IMR-90 (cell line): ENCODE data around the gene DLX1. TPM values are rescaled to one million over a fixed set of nuclear protein-coding genes. Genes with fewer than 3 reads are reported as not detected.

Experiments
- ATAC-seq: fragments of 200-7000 bp; cut with Tn5 transposase; 2 replicates; pipeline ENCODE4 v1.9.1; 2020; ENCODE audit warnings: low read depth, mild to moderate bottlenecking, moderate library complexity
- BruUV-seq: library from RNA; stranded (reverse); fragments of 400-500 nt; replicated peaks from 2 replicates; lab custom pipeline; 2021; lab: Mats Ljungman, UMichigan
- CTCF ChIA-PET: fragments of 300-600 bp; formaldehyde crosslinking; extraction: SDS; loops from one replicate; lab custom pipeline; 2021; ENCODE audit warnings: antibody characterized with exemption; lab: Yijun Ruan, JAX
- POLR2A ChIA-PET: fragments of 300-600 bp; sonication (Branson Sonifier 250); formaldehyde crosslinking; loops from one replicate; lab custom pipeline; 2022; ENCODE audit warnings: antibody characterized with exemption; ENCODE audit not compliant: unreplicated experiment; lab: Charles Lee
- DNase-seq: peaks from one replicate; pipeline ENCODE4 v3.0.0; 2013
- H2AFZ ChIP-seq: replicated peaks from 2 replicates; pipeline ENCODE3; 2013; ENCODE audit warnings: low read length, mild to moderate bottlenecking; ENCODE audit not compliant: poor library complexity
- H2AK5ac ChIP-seq: 2 replicates; pipeline ENCODE4 v1.6.1; 2013; ENCODE audit warnings: low read depth, low read length, inconsistent platforms
- H2AK9ac ChIP-seq: replicated peaks from 2 replicates; pipeline ENCODE3; 2013; ENCODE audit warnings: mild to moderate bottlenecking, low read depth, low read length, moderate library complexity; ENCODE audit not compliant: poor library complexity
- H2BK120ac ChIP-seq: 2 replicates; pipeline ENCODE4 v1.6.1; 2013; ENCODE audit warnings: low read depth, low read length, inconsistent platforms
- H2BK15ac ChIP-seq: 3 replicates; pipeline ENCODE4 v1.6.1; 2013; ENCODE audit warnings: low read depth, low read length, inconsistent platforms
- H2BK20ac ChIP-seq: 2 replicates; pipeline ENCODE4 v1.6.1; 2013; ENCODE audit warnings: low read depth, mild to moderate bottlenecking, inconsistent platforms, low read length, moderate library complexity
- H2BK5ac ChIP-seq: 2 replicates; pipeline ENCODE4 v1.6.1; 2013; ENCODE audit warnings: mild to moderate bottlenecking, low read depth, low read length, inconsistent platforms; ENCODE audit not compliant: poor library complexity, severe bottlenecking
- H3K14ac ChIP-seq: replicated peaks from 2 replicates; pipeline ENCODE4 v1.6.1; 2013; ENCODE audit warnings: low read depth, low read length, inconsistent platforms
- H3K18ac ChIP-seq: 2 replicates; pipeline ENCODE4 v1.6.1; 2013; ENCODE audit warnings: low read depth, low read length, control low read depth
- H3K23ac ChIP-seq: 2 replicates; pipeline ENCODE4 v1.6.1; 2013; ENCODE audit warnings: low read depth, low read length, inconsistent platforms
- H3K27ac ChIP-seq: 2 replicates; pipeline ENCODE4 v1.5.1; 2013; ENCODE audit warnings: mild to moderate bottlenecking, control low read depth, low read length; ENCODE audit not compliant: insufficient read depth
- H3K27me3 ChIP-seq: 2 replicates; pipeline ENCODE4 v1.6.1; 2013; ENCODE audit warnings: low read length; ENCODE audit not compliant: control insufficient read depth, insufficient read depth
- H3K36me3 ChIP-seq: 2 replicates; pipeline ENCODE4 v1.6.1; 2013; ENCODE audit warnings: low read length, mixed read lengths; ENCODE audit not compliant: control insufficient read depth, insufficient read depth
- H3K4ac ChIP-seq: 2 replicates; pipeline ENCODE4 v1.6.1; 2013; ENCODE audit warnings: low read depth, low read length, inconsistent platforms
- H3K4me1 ChIP-seq: 2 replicates; pipeline ENCODE4 v1.6.1; 2013; ENCODE audit warnings: low read length, mixed read lengths; ENCODE audit not compliant: control insufficient read depth, insufficient read depth
- H3K4me2 ChIP-seq: 2 replicates; pipeline ENCODE4 v1.6.1; 2013; ENCODE audit warnings: low read depth, mild to moderate bottlenecking, control low read depth, low read length, moderate library complexity
- H3K4me3 ChIP-seq: 2 replicates; pipeline ENCODE4 v1.5.1; 2013; ENCODE audit warnings: low read depth, mild to moderate bottlenecking, control low read depth, low read length, moderate library complexity; ENCODE audit not compliant: insufficient read depth
- H3K56ac ChIP-seq: 2 replicates; pipeline ENCODE4 v1.6.1; 2013; ENCODE audit warnings: low read length, inconsistent platforms; ENCODE audit not compliant: insufficient read depth; ENCODE audit errors: extremely low read depth
- H3K79me1 ChIP-seq, 2 experiments: 2 replicates each; pipeline ENCODE4 v1.6.1; 2013; ENCODE audit warnings: low read length in 2 of 2, inconsistent platforms in 1 of 2, low read depth in 1 of 2
- H3K9ac ChIP-seq: 2 replicates; pipeline ENCODE4 v1.6.1; 2013; ENCODE audit warnings: low read depth, low read length, control low read depth
- H3K9me1 ChIP-seq: 2 replicates; pipeline ENCODE4 v1.6.1; 2013; ENCODE audit warnings: low read length, inconsistent platforms; ENCODE audit not compliant: insufficient read depth
- H3K9me3 ChIP-seq: 2 replicates; pipeline ENCODE4 v1.6.1; 2013; ENCODE audit warnings: low read length; ENCODE audit not compliant: control insufficient read depth, insufficient read depth
- H4K20me1 ChIP-seq: 2 replicates; pipeline ENCODE4 v1.6.1; 2013; ENCODE audit warnings: low read length, inconsistent platforms; ENCODE audit not compliant: insufficient read depth
- H4K5ac ChIP-seq: 2 replicates; pipeline ENCODE4 v1.6.1; 2013; ENCODE audit warnings: mild to moderate bottlenecking, low read depth, low read length, control low read depth
- H4K8ac ChIP-seq, 2 experiments: 2 replicates each; pipeline ENCODE4 v1.6.1; 2013; ENCODE audit warnings: low read depth in 2 of 2, low read length in 2 of 2, control low read depth in 1 of 2, inconsistent platforms in 1 of 2
- H4K91ac ChIP-seq: 2 replicates; pipeline ENCODE4 v1.6.1; 2013; ENCODE audit warnings: low read depth, low read length, inconsistent platforms; ENCODE audit not compliant: insufficient read depth
- BHLHE40 ChIP-seq: fragments of 150-350 bp; IDR thresholded peaks from 2 replicates; pipeline ENCODE4 v1.6.1; 2016; ENCODE audit warnings: mild to moderate bottlenecking, low read depth, low read length
- CEBPB ChIP-seq: IDR thresholded peaks from 2 replicates; pipeline ENCODE4 v1.6.1; 2012; ENCODE audit warnings: low read depth, low read length, improper control_type of control experiment
- CHD1 ChIP-seq: IDR thresholded peaks from 2 replicates; pipeline ENCODE4 v1.6.1; 2012; ENCODE audit warnings: low read depth, low read length, improper control_type of control experiment
- FOS ChIP-seq: fragments of 150-350 bp; IDR thresholded peaks from 2 replicates; pipeline ENCODE4 v1.6.1; 2016; ENCODE audit warnings: low read depth, low read length
- MAFK ChIP-seq: IDR thresholded peaks from 2 replicates; pipeline ENCODE4 v1.6.1; 2012; ENCODE audit warnings: low read depth, low read length, improper control_type of control experiment
- MAZ ChIP-seq: IDR thresholded peaks from 2 replicates; pipeline ENCODE4 v1.6.1; 2012; ENCODE audit warnings: low read depth, mild to moderate bottlenecking, low read length, improper control_type of control experiment, moderate library complexity, borderline replicate concordance
- MXI1 ChIP-seq: IDR thresholded peaks from 2 replicates; pipeline ENCODE4 v1.6.1; 2012; ENCODE audit warnings: low read depth, mild to moderate bottlenecking, low read length, moderate library complexity, borderline replicate concordance
- NFE2L2 ChIP-seq: fragments of 150-350 bp; IDR thresholded peaks from 2 replicates; pipeline ENCODE4 v1.6.1; 2016; ENCODE audit warnings: low read depth, mild to moderate bottlenecking, low read length
- POLR2A ChIP-seq: IDR thresholded peaks from 2 replicates; pipeline ENCODE4 v1.6.1; 2012; ENCODE audit warnings: mild to moderate bottlenecking, low read depth, low read length
- RAD21 ChIP-seq: IDR thresholded peaks from 2 replicates; pipeline ENCODE4 v1.6.1; 2012; ENCODE audit warnings: low read length, improper control_type of control experiment
- RCOR1 ChIP-seq: IDR thresholded peaks from 2 replicates; pipeline ENCODE4 v1.6.1; 2012; ENCODE audit warnings: mild to moderate bottlenecking, low read length, improper control_type of control experiment; ENCODE audit not compliant: insufficient replicate concordance
- RFX5 ChIP-seq: IDR thresholded peaks from 2 replicates; pipeline ENCODE4 v1.8.0; 2012; ENCODE audit warnings: low read depth, mild to moderate bottlenecking, low read length, moderate library complexity
- SMC3 ChIP-seq: fragments of 150-350 bp; IDR thresholded peaks from 2 replicates; pipeline ENCODE4 v1.6.1; 2016; ENCODE audit warnings: low read depth, mild to moderate bottlenecking, antibody characterized with exemption, low read length, moderate library complexity
- dilution Hi-C: fragments of 300-500 bp; cut with HindIII; formaldehyde crosslinking; loops from one replicate; pipeline ENCODE4 v1.14.3; 2018; ENCODE audit warnings: low sequenced_read_pairs; ENCODE audit not compliant: unreplicated experiment
- in situ Hi-C: fragments of 300-500 bp; cut with MboI; formaldehyde crosslinking; loops from 3 replicates; pipeline ENCODE4 v1.14.3; 2019; ENCODE audit warnings: low sequenced_read_pairs, inconsistent platforms, mixed read lengths
- intact Hi-C: fragments of 100-400 bp; cut with micrococcal nuclease; formaldehyde crosslinking; loops from 2 replicates; pipeline ENCODE4 v1.10.0; 2022
- polyA plus RNA-seq, 3 experiments: library from polyadenylated mRNA; depleted of rRNA; stranded (reverse); fragments of >200 nt; gene quantifications; 2 replicates each; pipeline ENCODE4 v1.2.3, GENCODE V29; 2012; ENCODE audit warnings: low replicate concordance in 1 of 3
- total RNA-seq: library from RNA; depleted of rRNA; stranded (reverse); fragments of >200 nt; gene quantifications from 2 replicates; pipeline ENCODE4 v1.2.3, GENCODE V29; 2012
- TF ChIP-seq, protein P1 (sequence below): fragments of 150-350 bp; IDR thresholded peaks from 2 replicates; pipeline ENCODE4 v1.6.1; 2017; ENCODE audit warnings: mild to moderate bottlenecking, antibody characterized with exemption, low read length, low read depth
- TF ChIP-seq, protein P2 (sequence below): conservative IDR thresholded peaks from 2 replicates; pipeline ENCODE4 v1.5.1; 2012; ENCODE audit warnings: mild to moderate bottlenecking, low read depth, low read length, improper control_type of control experiment
- TF ChIP-seq, protein P3 (sequence below): fragments of 150-350 bp; IDR thresholded peaks from 2 replicates; pipeline ENCODE4 v1.6.1; 2016; ENCODE audit warnings: low read depth, mild to moderate bottlenecking, low read length, moderate library complexity, borderline replicate concordance

The DLX1 gene
- total and polyA plus RNA-seq, 2 of the 4 experiments (the other 2 are of a cell fraction) = 0.36 to 2.2 TPM

DNA sequence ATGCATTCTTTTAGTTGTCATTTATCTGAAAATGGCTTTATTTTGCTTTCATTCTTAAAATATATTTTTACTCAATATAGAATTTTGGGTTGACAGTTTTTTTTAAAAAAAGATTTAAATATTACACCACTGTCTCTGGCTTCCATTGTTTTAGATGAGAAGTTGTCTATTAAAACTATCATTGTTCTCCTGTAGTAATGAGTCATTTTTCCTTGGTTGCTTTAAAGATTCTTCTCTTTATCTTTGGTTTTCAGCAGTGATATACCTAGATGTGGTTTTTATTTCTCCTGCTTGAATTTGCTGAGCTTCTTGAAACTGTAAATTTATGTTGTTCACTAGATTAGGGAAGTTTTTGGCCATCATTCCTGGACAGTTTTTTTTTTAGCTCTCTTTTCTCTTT is 44.1 kb downstream of the DLX1 start:
- intact Hi-C loops = loop anchor here (5.0 kb wide), 2 partner anchors 338 to 532 kb away; no protein-coding TSS in a partner anchor
- Histone ChIP-seq H3K23ac (no peak overlapping the region), H4K91ac (no peak overlapping the region), H3K9me1 (no peaks in the 10 kb centered on the region), H3K4me3 (no peak overlapping the region), H3K9me3 (no peaks in the 10 kb centered on the region; the same call in 1 of the 2 replicates), H3K9ac (no peak overlapping the region), H4K8ac (no peak overlapping the region), H3K36me3 (no peaks in the 10 kb centered on the region), H3K14ac (no peak overlapping the region), H2BK20ac (no peak overlapping the region), H2BK120ac (no peak overlapping the region), H4K5ac (no peak overlapping the region), H3K4ac (no peak overlapping the region), H4K20me1 (no peaks in the 10 kb centered on the region), H2AK5ac (no peak overlapping the region), H3K18ac (no peak overlapping the region), H2BK5ac (no peak overlapping the region), H2BK15ac (no peak overlapping the region), H3K27me3 (peaks cover 3% of the 10 kb centered on the region; the same call in 1 of the 2 replicates), H3K27ac (no peak overlapping the region), H3K56ac (no peak overlapping the region), H3K4me2 (no peak overlapping the region), H2AK9ac (no peak overlapping the region), H2AFZ (no peak overlapping the region), H3K79me1 (no peaks in the 10 kb centered on the region), H3K4me1 (peaks cover 2% of the 10 kb centered on the region; the same call in 1 of the 2 replicates)
- ChIA-PET CTCF (interaction anchor here (1.0 kb wide), 1 partner anchor 555 kb away, joined by 3 read pairs; no protein-coding TSS in a partner anchor), POLR2A (no interaction called here)
- DNase-seq = no peak
- BruUV-seq = no TSS peak
- TF ChIP-seq POLR2A = no peak
- TF ChIP-seq CHD1 = no peak
- TF ChIP-seq BHLHE40 = no peak
- no peak for TF ChIP-seq NFE2L2
- TF ChIP-seq RFX5 = no peak
- no peak for TF ChIP-seq CEBPB
- no peak for TF ChIP-seq RAD21
- TF ChIP-seq, protein P1, sequence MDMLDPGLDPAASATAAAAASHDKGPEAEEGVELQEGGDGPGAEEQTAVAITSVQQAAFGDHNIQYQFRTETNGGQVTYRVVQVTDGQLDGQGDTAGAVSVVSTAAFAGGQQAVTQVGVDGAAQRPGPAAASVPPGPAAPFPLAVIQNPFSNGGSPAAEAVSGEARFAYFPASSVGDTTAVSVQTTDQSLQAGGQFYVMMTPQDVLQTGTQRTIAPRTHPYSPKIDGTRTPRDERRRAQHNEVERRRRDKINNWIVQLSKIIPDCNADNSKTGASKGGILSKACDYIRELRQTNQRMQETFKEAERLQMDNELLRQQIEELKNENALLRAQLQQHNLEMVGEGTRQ = no peak
- TF ChIP-seq MAFK = no peak
- TF ChIP-seq SMC3 = no peak
- no peak for TF ChIP-seq RCOR1
- TF ChIP-seq, protein P2, sequence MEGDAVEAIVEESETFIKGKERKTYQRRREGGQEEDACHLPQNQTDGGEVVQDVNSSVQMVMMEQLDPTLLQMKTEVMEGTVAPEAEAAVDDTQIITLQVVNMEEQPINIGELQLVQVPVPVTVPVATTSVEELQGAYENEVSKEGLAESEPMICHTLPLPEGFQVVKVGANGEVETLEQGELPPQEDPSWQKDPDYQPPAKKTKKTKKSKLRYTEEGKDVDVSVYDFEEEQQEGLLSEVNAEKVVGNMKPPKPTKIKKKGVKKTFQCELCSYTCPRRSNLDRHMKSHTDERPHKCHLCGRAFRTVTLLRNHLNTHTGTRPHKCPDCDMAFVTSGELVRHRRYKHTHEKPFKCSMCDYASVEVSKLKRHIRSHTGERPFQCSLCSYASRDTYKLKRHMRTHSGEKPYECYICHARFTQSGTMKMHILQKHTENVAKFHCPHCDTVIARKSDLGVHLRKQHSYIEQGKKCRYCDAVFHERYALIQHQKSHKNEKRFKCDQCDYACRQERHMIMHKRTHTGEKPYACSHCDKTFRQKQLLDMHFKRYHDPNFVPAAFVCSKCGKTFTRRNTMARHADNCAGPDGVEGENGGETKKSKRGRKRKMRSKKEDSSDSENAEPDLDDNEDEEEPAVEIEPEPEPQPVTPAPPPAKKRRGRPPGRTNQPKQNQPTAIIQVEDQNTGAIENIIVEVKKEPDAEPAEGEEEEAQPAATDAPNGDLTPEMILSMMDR = no peak
- TF ChIP-seq FOS = no peak
- TF ChIP-seq, protein P3, sequence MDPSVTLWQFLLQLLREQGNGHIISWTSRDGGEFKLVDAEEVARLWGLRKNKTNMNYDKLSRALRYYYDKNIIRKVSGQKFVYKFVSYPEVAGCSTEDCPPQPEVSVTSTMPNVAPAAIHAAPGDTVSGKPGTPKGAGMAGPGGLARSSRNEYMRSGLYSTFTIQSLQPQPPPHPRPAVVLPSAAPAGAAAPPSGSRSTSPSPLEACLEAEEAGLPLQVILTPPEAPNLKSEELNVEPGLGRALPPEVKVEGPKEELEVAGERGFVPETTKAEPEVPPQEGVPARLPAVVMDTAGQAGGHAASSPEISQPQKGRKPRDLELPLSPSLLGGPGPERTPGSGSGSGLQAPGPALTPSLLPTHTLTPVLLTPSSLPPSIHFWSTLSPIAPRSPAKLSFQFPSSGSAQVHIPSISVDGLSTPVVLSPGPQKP = no peak
- no peak for TF ChIP-seq MAZ
- no peak for TF ChIP-seq MXI1
- dilution Hi-C loops = no loop called here
- no peak for ATAC-seq
- in situ Hi-C loops = no loop called here
